WTC11 (cell line): ENCODE measurements around the gene PADI1. TPM values are rescaled to one million over a fixed set of nuclear protein-coding genes. Genes with fewer than 3 reads are reported as not detected.

ENCODE experiments used
- ATAC-seq: fragments of 200-7000 bp; cut with Tn5 transposase; 2 replicates; pipeline ENCODE4 v1.10.0; 2021; ENCODE audit warnings: mild to moderate bottlenecking, moderate library complexity
- CTCF ChIA-PET: fragments of 300-600 bp; sonication (Branson Sonifier 250); formaldehyde crosslinking; loops from one replicate; lab custom pipeline; 2021; ENCODE audit warnings: antibody characterized with exemption; lab: Charles Lee
- POLR2A ChIA-PET: fragments of 350-600 bp; sonication (Branson Sonifier 250); formaldehyde crosslinking; loops from one replicate; lab custom pipeline; 2021; ENCODE audit warnings: antibody characterized with exemption; lab: Charles Lee
- DNase-seq: peaks from one replicate; pipeline ENCODE4 v3.0.0; 2021; ENCODE audit warnings: low spot score
- H3K27ac Mint-ChIP-seq: 2 replicates; pipeline ENCODE4 v1.8.0; 2021; ENCODE audit warnings: mixed read lengths
- H3K27me3 Mint-ChIP-seq: 2 replicates; pipeline ENCODE4 v1.8.0; 2021; ENCODE audit warnings: low read depth, mild to moderate bottlenecking, moderate library complexity, mixed read lengths
- H3K36me3 Mint-ChIP-seq: 2 replicates; pipeline ENCODE4 v1.8.0; 2021; ENCODE audit warnings: mixed read lengths
- H3K4me1 Mint-ChIP-seq: 2 replicates; pipeline ENCODE4 v1.8.0; 2022; ENCODE audit warnings: mixed read lengths
- H3K4me3 Mint-ChIP-seq: 2 replicates; pipeline ENCODE4 v1.8.0; 2021; ENCODE audit warnings: mild to moderate bottlenecking, moderate library complexity, mixed read lengths
- H3K9me3 Mint-ChIP-seq: 2 replicates; pipeline ENCODE4 v1.8.0; 2021; ENCODE audit warnings: mixed read lengths
- AFF4 ChIP-seq: sonication (generic); formaldehyde crosslinking; IDR thresholded peaks from 2 replicates; pipeline ENCODE4 v1.8.1; 2023; ENCODE audit warnings: mild to moderate bottlenecking, missing genetic modification reagents, borderline replicate concordance
- ATF6 ChIP-seq: sonication (generic); formaldehyde crosslinking; IDR thresholded peaks from 2 replicates; pipeline ENCODE4 v1.8.1; 2023; ENCODE audit warnings: mild to moderate bottlenecking, missing genetic modification reagents
- CDX4 ChIP-seq: fragments of 250-450 bp; sonication (Bioruptor Pico); IDR thresholded peaks from 2 replicates; pipeline ENCODE4 v1.9.0; 2021; ENCODE audit warnings: moderate library complexity, mild to moderate bottlenecking, inconsistent platforms, borderline replicate concordance
- E2F1 ChIP-seq: sonication (generic); formaldehyde crosslinking; IDR thresholded peaks from 2 replicates; pipeline ENCODE4 v1.8.0; 2022; ENCODE audit warnings: mild to moderate bottlenecking, missing genetic modification reagents
- ELF4 ChIP-seq: sonication (generic); formaldehyde crosslinking; IDR thresholded peaks from 2 replicates; pipeline ENCODE4 v1.8.1; 2022; ENCODE audit warnings: low read depth, mild to moderate bottlenecking, moderate library complexity, missing genetic modification reagents
- EMX1 ChIP-seq: fragments of 250-450 bp; sonication (Bioruptor Pico); IDR thresholded peaks from 2 replicates; pipeline ENCODE4 v1.8.0; 2021; ENCODE audit warnings: mild to moderate bottlenecking
- ERG ChIP-seq: fragments of 250-450 bp; sonication (Bioruptor Pico); IDR thresholded peaks from 2 replicates; pipeline ENCODE4 v1.8.0; 2021; ENCODE audit warnings: mild to moderate bottlenecking
- ETV6 ChIP-seq: sonication (generic); formaldehyde crosslinking; IDR thresholded peaks from 2 replicates; pipeline ENCODE4 v1.8.1; 2022; ENCODE audit warnings: mild to moderate bottlenecking, missing genetic modification reagents
- FOXK1 ChIP-seq: sonication (generic); formaldehyde crosslinking; IDR thresholded peaks from 2 replicates; pipeline ENCODE4 v1.8.0; 2022; ENCODE audit warnings: mild to moderate bottlenecking, moderate library complexity, missing genetic modification reagents
- IRF1 ChIP-seq: sonication (generic); formaldehyde crosslinking; IDR thresholded peaks from 2 replicates; pipeline ENCODE4 v1.8.0; 2023; ENCODE audit warnings: missing genetic modification reagents
- MYBL2 ChIP-seq: sonication (generic); formaldehyde crosslinking; IDR thresholded peaks from 2 replicates; pipeline ENCODE4 v1.8.1; 2023; ENCODE audit warnings: mild to moderate bottlenecking, moderate library complexity, missing genetic modification reagents
- OVOL2 ChIP-seq: fragments of 250-450 bp; sonication (Bioruptor Pico); IDR thresholded peaks from 2 replicates; pipeline ENCODE4 v1.9.0; 2021; ENCODE audit warnings: mild to moderate bottlenecking, borderline replicate concordance
- PREB ChIP-seq: sonication (generic); formaldehyde crosslinking; IDR thresholded peaks from 2 replicates; pipeline ENCODE4 v1.8.1; 2022; ENCODE audit warnings: mild to moderate bottlenecking, missing genetic modification reagents, moderate library complexity, borderline replicate concordance
- RELA ChIP-seq: sonication (generic); formaldehyde crosslinking; IDR thresholded peaks from 2 replicates; pipeline ENCODE4 v1.8.1; 2022; ENCODE audit warnings: missing genetic modification reagents, mild to moderate bottlenecking, borderline replicate concordance
- TEAD1 ChIP-seq: sonication (generic); formaldehyde crosslinking; IDR thresholded peaks from 2 replicates; pipeline ENCODE4 v1.8.0; 2022; ENCODE audit warnings: mild to moderate bottlenecking, missing genetic modification reagents
- ZMAT4 ChIP-seq: fragments of 250-450 bp; sonication (Bioruptor Pico); IDR thresholded peaks from 2 replicates; pipeline ENCODE4 v1.9.0; 2021; ENCODE audit warnings: mild to moderate bottlenecking
- ZNF219 ChIP-seq: sonication (generic); formaldehyde crosslinking; IDR thresholded peaks from 2 replicates; pipeline ENCODE4 v1.8.0; 2023; ENCODE audit warnings: missing genetic modification reagents, mild to moderate bottlenecking, borderline replicate concordance
- ZNF263 ChIP-seq: sonication (generic); formaldehyde crosslinking; IDR thresholded peaks from 2 replicates; pipeline ENCODE4 v1.8.1; 2022; ENCODE audit warnings: low read depth, mild to moderate bottlenecking, moderate library complexity, missing genetic modification reagents
- total RNA-seq: library from RNA; stranded (reverse); gene quantifications from 3 replicates; pipeline ENCODE4 v1.2.3, GENCODE V29; 2021

Gene PADI1
- total RNA-seq, 1 experiment from 2014 or later, result 0.15 TPM

- DNase-seq (no peak), ATAC-seq (no peak)
- Mint-ChIP-seq H3K9me3 (no peaks in the 10 kb centered on the region), H3K27ac (no peak overlapping the region), H3K36me3 (no peaks in the 10 kb centered on the region), H3K4me1 (peaks cover 41% of the 10 kb centered on the region), H3K27me3 (no peaks in the 10 kb centered on the region), H3K4me3 (no peak overlapping the region)
- TF ChIP-seq OVOL2 (CRISPR knock-in tag) (no peak), MYBL2 (CRISPR knock-in tag) (no peak), ATF6 (CRISPR knock-in tag) (no peak), ELF4 (no peak), TEAD1 (CRISPR knock-in tag) (no peak), AFF4 (CRISPR knock-in tag) (no peak), ZNF263 (no peak)
- POLR2A ChIA-PET, result no interaction called here
- CTCF ChIA-PET, result no interaction called here
Measured at GRCh38 chr1:17212009-17212408, 7.1 kb downstream of the PADI1 start.

- Mint-ChIP-seq H3K36me3 (no peaks in the 10 kb centered on the region), H3K9me3 (no peaks in the 10 kb centered on the region), H3K27me3 (no peaks in the 10 kb centered on the region), H3K4me1 (peaks cover 41% of the 10 kb centered on the region), H3K4me3 (no peak overlapping the region), H3K27ac (no peak overlapping the region)
- POLR2A ChIA-PET, result interaction anchor here (0.6 kb wide), 1 partner anchor 83 kb away, joined by 5 read pairs; no protein-coding TSS in a partner anchor
- ATAC-seq (peak; percentile 63), DNase-seq (no peak)
- CTCF ChIA-PET, result interaction anchor here (1.2 kb wide), 1 partner anchor 83 kb away, joined by 3 read pairs; no protein-coding TSS in a partner anchor
- no peak for TF ChIP-seq ERG (CRISPR knock-in tag)
- TF ChIP-seq PREB (CRISPR knock-in tag), result no peak
- no peak for TF ChIP-seq FOXK1 (CRISPR knock-in tag)
- no peak for TF ChIP-seq ETV6 (CRISPR knock-in tag)
- TF ChIP-seq CDX4 (CRISPR knock-in tag), result no peak
- TF ChIP-seq IRF1 (CRISPR knock-in tag), result no peak
- no peak for TF ChIP-seq E2F1
- TF ChIP-seq RELA (CRISPR knock-in tag), result no peak
- no peak for TF ChIP-seq ZMAT4
- no peak for TF ChIP-seq EMX1 (CRISPR knock-in tag)
- no peak for TF ChIP-seq ZNF219 (CRISPR knock-in tag)
- no peak for TF ChIP-seq ATF6 (CRISPR knock-in tag)
Measured at GRCh38 chr1:17212487-17213121, 7.7 kb downstream of the PADI1 start.
